Endothelial cell of umbilical vein (primary cell): ENCODE measurements around the gene MTMR3. TPM values are rescaled to one million over a fixed set of nuclear protein-coding genes. Genes with fewer than 3 reads are reported as not detected.

Experiments
- BruUV-seq: library from RNA; stranded (reverse); fragments of 400-500 nt; replicated peaks from 2 replicates; lab custom pipeline; 2021; lab: Mats Ljungman, UMichigan
- CTCF ChIA-PET: fragments of 300-600, 350-600 bp; sonication (Branson Sonifier 250); formaldehyde crosslinking; loops from one replicate; lab custom pipeline; 2021; ENCODE audit warnings: antibody characterized with exemption, inconsistent platforms; lab: Charles Lee
- POLR2A ChIA-PET: fragments of 300-600, 350-600 bp; sonication (Branson Sonifier 250); formaldehyde crosslinking; loops from one replicate; lab custom pipeline; 2021; ENCODE audit warnings: antibody characterized with exemption, inconsistent platforms; lab: Charles Lee
- DNase-seq: peaks from one replicate; pipeline ENCODE4 v3.0.0-alpha.2; 2011; ENCODE audit warnings: low read depth, low spot score
- FAIRE-seq: peaks from 2 replicates; lab custom pipeline; 2011; peaks lifted over from hg19 to GRCh38; lab: Jason Lieb, UNC
- H2AFZ ChIP-seq: 2 replicates; pipeline ENCODE4 v1.6.0; 2012; ENCODE audit warnings: low read depth, low read length, control low read depth, inconsistent platforms
- H3K27ac ChIP-seq: 2 replicates; pipeline ENCODE4 v1.5.1; 2011; ENCODE audit warnings: low read depth, mild to moderate bottlenecking, control low read depth, low read length, moderate library complexity; ENCODE audit not compliant: insufficient read depth
- H3K27me3 ChIP-seq, 2 experiments: 2 replicates each; pipeline versions ENCODE4 v1.6.0 to v1.6.1; 2011; ENCODE audit warnings: low read length in 2 of 2, mixed read lengths in 1 of 2; ENCODE audit not compliant: control insufficient read depth in 2 of 2, insufficient read depth in 2 of 2
- H3K36me3 ChIP-seq, 2 experiments: 2 replicates in 1 of 2; 3 replicates in 1 of 2; pipeline ENCODE4 v1.5.1; 2011; ENCODE audit warnings: low read length in 2 of 2, mild to moderate bottlenecking in 1 of 2, moderate library complexity in 1 of 2; ENCODE audit not compliant: control insufficient read depth in 2 of 2, insufficient read depth in 2 of 2; ENCODE audit errors: extremely low read depth in 1 of 2
- H3K4me1 ChIP-seq: 3 replicates; pipeline ENCODE4 v1.5.1; 2011; ENCODE audit warnings: mild to moderate bottlenecking, low read length; ENCODE audit not compliant: control insufficient read depth, insufficient read depth; ENCODE audit errors: extremely low read depth
- H3K4me2 ChIP-seq: 2 replicates; pipeline ENCODE4 v1.6.1; 2011; ENCODE audit warnings: low read length, control low read depth, mixed read lengths; ENCODE audit not compliant: insufficient read depth
- H3K4me3 ChIP-seq, 3 experiments: fragments of 200-600 bp in 1 of 3; sonication (generic), shearing (Covaris generic) in 1 of 3; replicated peaks in 1 of 3; 2 replicates each; pipeline ENCODE4 v1.5.1; 2011 to 2016; ENCODE audit warnings: control low read depth in 3 of 3, low read length in 3 of 3, mild to moderate bottlenecking in 2 of 3, inconsistent platforms in 1 of 3, low read depth in 1 of 3, moderate library complexity in 1 of 3; ENCODE audit not compliant: insufficient read depth in 1 of 3
- H3K79me2 ChIP-seq: 2 replicates; pipeline ENCODE4 v1.6.0; 2012; ENCODE audit warnings: low read length, inconsistent platforms; ENCODE audit not compliant: control insufficient read depth, insufficient read depth
- H3K9ac ChIP-seq: replicated peaks from 2 replicates; pipeline ENCODE3; 2011; ENCODE audit warnings: low read length, control low read depth; ENCODE audit not compliant: insufficient read depth; ENCODE audit errors: extremely low read depth
- H3K9me1 ChIP-seq: replicated peaks from 3 replicates; pipeline ENCODE4 v1.6.0; 2011; ENCODE audit warnings: mild to moderate bottlenecking, low read length; ENCODE audit not compliant: control insufficient read depth, insufficient read depth; ENCODE audit errors: extremely low read depth
- H3K9me3 ChIP-seq: replicated peaks from 2 replicates; pipeline ENCODE4 v1.5.1; 2012; ENCODE audit warnings: low read length, inconsistent platforms; ENCODE audit not compliant: control insufficient read depth, insufficient read depth
- H4K20me1 ChIP-seq: replicated peaks from 2 replicates; pipeline ENCODE3; 2011; ENCODE audit warnings: mild to moderate bottlenecking, low read length; ENCODE audit not compliant: control insufficient read depth, insufficient read depth; ENCODE audit errors: extremely low read depth
- CTCF ChIP-seq, 2 donors: IDR thresholded peaks; 1 replicate in 1 of 2; 2 replicates in 1 of 2; pipeline ENCODE4 v1.5.1; 2011; ENCODE audit warnings: low read length in 2 of 2, mild to moderate bottlenecking in 2 of 2, moderate library complexity in 2 of 2, control low read depth in 1 of 2, inconsistent platforms in 1 of 2, low read depth in 1 of 2; ENCODE audit not compliant: insufficient read depth in 1 of 2; ENCODE audit errors: extremely low read depth in 1 of 2
- EZH2 ChIP-seq: IDR thresholded peaks from 2 replicates; pipeline ENCODE4 v1.6.1; 2012; ENCODE audit warnings: borderline replicate concordance, low read depth, mild to moderate bottlenecking, moderate library complexity, low read length, inconsistent platforms; ENCODE audit not compliant: severe bottlenecking
- FOS ChIP-seq: IDR thresholded peaks from 2 replicates; pipeline ENCODE4 v1.6.1; 2011; ENCODE audit warnings: mild to moderate bottlenecking, low read length, moderate library complexity, borderline replicate concordance; ENCODE audit not compliant: insufficient read depth
- GATA2 ChIP-seq: IDR thresholded peaks from 2 replicates; pipeline ENCODE4 v1.7.0; 2011; ENCODE audit warnings: low read depth, mild to moderate bottlenecking, moderate library complexity, mixed read lengths, low read length; ENCODE audit not compliant: insufficient read length, insufficient read depth
- JUN ChIP-seq: IDR thresholded peaks from 2 replicates; pipeline ENCODE4 v1.6.1; 2011; ENCODE audit warnings: borderline replicate concordance, low read depth; ENCODE audit not compliant: insufficient read length, insufficient read depth
- MAX ChIP-seq: IDR thresholded peaks from 2 replicates; pipeline ENCODE4 v1.6.1; 2011; ENCODE audit not compliant: insufficient read depth, insufficient read length
- MYC ChIP-seq: IDR thresholded peaks from one replicate; pipeline ENCODE4 v1.6.1; 2011; ENCODE audit warnings: mild to moderate bottlenecking, low read depth, low read length
- POLR2A ChIP-seq: IDR thresholded peaks from 2 replicates; pipeline ENCODE4 v1.6.1; 2012; ENCODE audit warnings: low read depth, mild to moderate bottlenecking, control low read depth, low read length
- POLR2AphosphoS5 ChIP-seq: IDR thresholded peaks from 2 replicates; pipeline ENCODE4 v1.6.1; 2012; ENCODE audit warnings: low read depth, mild to moderate bottlenecking, control low read depth, low read length, moderate library complexity; ENCODE audit not compliant: insufficient read depth
- dilution Hi-C: fragments of 300-500 bp; cut with MboI; formaldehyde crosslinking; loops from one replicate; pipeline ENCODE4 v1.15.0; 2019; ENCODE audit warnings: low sequenced_read_pairs; ENCODE audit not compliant: extremely low pct_ligation_motif_present
- intact Hi-C: fragments of 100-400 bp; cut with micrococcal nuclease; formaldehyde crosslinking; loops from one replicate; pipeline ENCODE4 v1.10.0; 2022
- polyA plus RNA-seq, 4 experiments: library from polyadenylated mRNA; depleted of rRNA in 3 of 4; stranded (reverse) in 3 of 4; unstranded in 1 of 4; fragments of >200 nt; gene quantifications; 2 replicates each; pipeline versions ENCODE4 v1.2.1 to v1.2.3, GENCODE V29; 2011 to 2012; ENCODE audit warnings: missing spikeins in 1 of 4
- total RNA-seq: library from RNA; stranded (reverse); gene quantifications from 2 replicates; pipeline ENCODE4 v1.2.3, GENCODE V29; 2021

The MTMR3 gene
- total and polyA plus RNA-seq, 2 donors (not counting 3 experiments of a cell fraction or from before 2014, with no cell fraction given) = 30.1 to 36.5 TPM

GRCh38 chr22:29925402-29925801, 42.4 kb downstream of the MTMR3 start:
- H3K36me3 ChIP-seq = no peaks in the 10 kb centered on the region
- no peak overlapping the region for H3K9ac ChIP-seq
- H3K27me3 ChIP-seq = no peaks in the 10 kb centered on the region
- ChIA-PET POLR2A (no interaction called here), CTCF (no interaction called here)
- no peak overlapping the region for H3K27ac ChIP-seq
- H3K9me3 ChIP-seq = no peaks in the 10 kb centered on the region
- no peak overlapping the region for H3K4me2 ChIP-seq
- H3K4me1 ChIP-seq = no peaks in the 10 kb centered on the region
- FAIRE-seq (no peak), DNase-seq (no peak)
- H3K4me3 ChIP-seq = no peak overlapping the region
- TF ChIP-seq MAX = no peak
- TF ChIP-seq MYC = no peak
- TF ChIP-seq POLR2AphosphoS5 = no peak
- no peak for TF ChIP-seq GATA2
- no peak for TF ChIP-seq POLR2A
- no peak for TF ChIP-seq JUN
- no peak for TF ChIP-seq FOS
- no peak for TF ChIP-seq EZH2
- TF ChIP-seq CTCF (IDR thresholded peaks at IDR 0.05; ENCODE audit: extremely low read depth in 1 of 2, insufficient read depth in 1 of 2, low read depth in 1 of 2, low read length in 2 of 2) = no peak
- dilution Hi-C loops (no loop called here), intact Hi-C loops (no loop called here)
- H4K20me1 ChIP-seq = peaks cover 5% of the 10 kb centered on the region
- peaks cover 41% of the 10 kb centered on the region for H3K79me2 ChIP-seq
- no TSS peak for BruUV-seq
- H2AFZ ChIP-seq = no peak overlapping the region
- no peaks in the 10 kb centered on the region for H3K9me1 ChIP-seq
